GM10248 (cell line): ENCODE measurements around the gene IMPA2.
A peak's percentile ranks its signal among the peaks of the same experiment; 100 is the strongest.
"Not testable (repeated sequence)": the region's sequence is repeated elsewhere in the genome, so short reads cannot be mapped to it uniquely, and the experiment has no call there.

Experiments used
- CTCF ChIA-PET: fragments of 300-600 bp; sonication (Branson Sonifier 250); formaldehyde crosslinking; extraction: SDS; loops from one replicate; lab custom pipeline; 2021; ENCODE audit warnings: antibody characterized with exemption; lab: Yijun Ruan, JAX
- POLR2A ChIA-PET: fragments of 350-650 bp; sonication (Branson Sonifier 250); formaldehyde crosslinking; extraction: SDS; loops from one replicate; lab custom pipeline; 2020; ENCODE audit warnings: antibody characterized with exemption; lab: Yijun Ruan, JAX
- DNase-seq: peaks from one replicate; pipeline ENCODE4 v3.0.0; 2012; ENCODE audit errors: extremely low spot score
- TF ChIP-seq, protein P1 (sequence below): IDR thresholded peaks from 2 replicates; pipeline ENCODE4 v1.5.1; 2012; ENCODE audit warnings: mild to moderate bottlenecking, low read depth; ENCODE audit errors: extremely low read depth, missing control alignments, control extremely low read depth

IMPA2 gene

GRCh38 chr18:12036201-12036751 lies 55.0 kb downstream of the IMPA2 start:
- CTCF ChIA-PET, result interaction anchor here (2.5 to 6.6 kb wide), 2 partner anchors 96 to 303 kb away, joined by 19 to 91 read pairs; no protein-coding TSS in a partner anchor
- TF ChIP-seq, protein P1, sequence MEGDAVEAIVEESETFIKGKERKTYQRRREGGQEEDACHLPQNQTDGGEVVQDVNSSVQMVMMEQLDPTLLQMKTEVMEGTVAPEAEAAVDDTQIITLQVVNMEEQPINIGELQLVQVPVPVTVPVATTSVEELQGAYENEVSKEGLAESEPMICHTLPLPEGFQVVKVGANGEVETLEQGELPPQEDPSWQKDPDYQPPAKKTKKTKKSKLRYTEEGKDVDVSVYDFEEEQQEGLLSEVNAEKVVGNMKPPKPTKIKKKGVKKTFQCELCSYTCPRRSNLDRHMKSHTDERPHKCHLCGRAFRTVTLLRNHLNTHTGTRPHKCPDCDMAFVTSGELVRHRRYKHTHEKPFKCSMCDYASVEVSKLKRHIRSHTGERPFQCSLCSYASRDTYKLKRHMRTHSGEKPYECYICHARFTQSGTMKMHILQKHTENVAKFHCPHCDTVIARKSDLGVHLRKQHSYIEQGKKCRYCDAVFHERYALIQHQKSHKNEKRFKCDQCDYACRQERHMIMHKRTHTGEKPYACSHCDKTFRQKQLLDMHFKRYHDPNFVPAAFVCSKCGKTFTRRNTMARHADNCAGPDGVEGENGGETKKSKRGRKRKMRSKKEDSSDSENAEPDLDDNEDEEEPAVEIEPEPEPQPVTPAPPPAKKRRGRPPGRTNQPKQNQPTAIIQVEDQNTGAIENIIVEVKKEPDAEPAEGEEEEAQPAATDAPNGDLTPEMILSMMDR, result no peak
- POLR2A ChIA-PET, result interaction anchor here (0.5 kb wide), 1 partner anchor 200 kb away, joined by 3 read pairs; no protein-coding TSS in a partner anchor

GRCh38 chr18:12038082-12038638 lies 56.9 kb downstream of the IMPA2 start:
- DNase-seq, result no peak
- POLR2A ChIA-PET, result no interaction called here
- CTCF ChIA-PET, result interaction anchor here (0.7 to 6.6 kb wide), 19 partner anchors 8 to 728 kb away, joined by 3 to 91 read pairs (median 4); no protein-coding TSS in a partner anchor
- TF ChIP-seq, protein P1, result no peak

More at GRCh38 chr18:12036201-12036751, 55.0 kb downstream of the IMPA2 start:
- DNase-seq, result no peak

GRCh38 chr18:12038639-12039539 lies 57.6 kb downstream of the IMPA2 start:
- peak; percentile 86 for DNase-seq
- ChIA-PET POLR2A (no interaction called here), CTCF (interaction anchor here (0.6 to 6.6 kb wide), 26 partner anchors 9 to 728 kb away, joined by 3 to 91 read pairs (median 4); no protein-coding TSS in a partner anchor)
- TF ChIP-seq, protein P1, result peak; percentile 99

DNA sequence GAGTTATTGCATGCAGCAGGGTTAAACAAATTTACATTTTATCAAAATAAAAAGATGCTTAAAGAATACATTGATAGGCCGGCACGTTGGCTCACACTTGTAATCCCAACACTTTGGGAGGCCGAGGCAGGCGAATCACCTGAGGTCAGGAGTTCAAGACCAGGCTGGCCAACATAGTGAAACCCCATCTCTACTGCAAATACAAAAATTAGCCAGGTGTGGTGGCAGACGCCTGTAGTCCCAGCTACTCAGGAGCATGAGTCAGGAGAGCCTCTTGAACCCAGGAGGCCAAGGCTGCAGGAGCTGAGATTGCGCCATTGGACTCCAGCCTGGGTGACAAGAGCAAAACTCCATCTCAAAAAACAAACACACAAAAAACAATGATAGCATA lies 58.2 kb downstream of the IMPA2 start:
- CTCF ChIA-PET, result interaction anchor here (0.6 to 6.6 kb wide), 20 partner anchors 10 to 729 kb away, joined by 3 to 91 read pairs (median 4); no protein-coding TSS in a partner anchor
- POLR2A ChIA-PET, DNase-seq: not testable (repeated sequence)

GRCh38 chr18:12041561-12041960 lies 60.3 kb downstream of the IMPA2 start:
- TF ChIP-seq, protein P1, result no peak
- DNase-seq, result peak; percentile 10
- ChIA-PET POLR2A (no interaction called here), CTCF (interaction anchor here (1.4 to 6.6 kb wide), 3 partner anchors 8 to 102 kb away, joined by 3 to 91 read pairs (median 34); no protein-coding TSS in a partner anchor)

- POLR2A ChIA-PET, result no interaction called here
- DNase-seq, result no peak
- TF ChIP-seq, protein P1, result no peak
- CTCF ChIA-PET, result no interaction called here
These were observed 62.5 kb downstream of the IMPA2 start for GRCh38 chr18:12043811-12044210.
